ENCODE measurements around the gene PARP3. TPM values are rescaled to one million over a fixed set of nuclear protein-coding genes. Genes with fewer than 3 reads are reported as not detected.

Gene PARP3
- 21.2 and 26.0 TPM in 2 replicates for total RNA-seq

GRCh38 chr3:51941798-51942602 is at the start of gene PARP3, which contains the start of gene RRP9:
TSS of gene PARP3 (plus strand) at chr3:51942363. CDS start at chr3:51943356, 993 bp downstream.
TSS of gene RRP9 (minus strand) at chr3:51941904. CDS start at chr3:51941867, 37 bp downstream.

DNA sequence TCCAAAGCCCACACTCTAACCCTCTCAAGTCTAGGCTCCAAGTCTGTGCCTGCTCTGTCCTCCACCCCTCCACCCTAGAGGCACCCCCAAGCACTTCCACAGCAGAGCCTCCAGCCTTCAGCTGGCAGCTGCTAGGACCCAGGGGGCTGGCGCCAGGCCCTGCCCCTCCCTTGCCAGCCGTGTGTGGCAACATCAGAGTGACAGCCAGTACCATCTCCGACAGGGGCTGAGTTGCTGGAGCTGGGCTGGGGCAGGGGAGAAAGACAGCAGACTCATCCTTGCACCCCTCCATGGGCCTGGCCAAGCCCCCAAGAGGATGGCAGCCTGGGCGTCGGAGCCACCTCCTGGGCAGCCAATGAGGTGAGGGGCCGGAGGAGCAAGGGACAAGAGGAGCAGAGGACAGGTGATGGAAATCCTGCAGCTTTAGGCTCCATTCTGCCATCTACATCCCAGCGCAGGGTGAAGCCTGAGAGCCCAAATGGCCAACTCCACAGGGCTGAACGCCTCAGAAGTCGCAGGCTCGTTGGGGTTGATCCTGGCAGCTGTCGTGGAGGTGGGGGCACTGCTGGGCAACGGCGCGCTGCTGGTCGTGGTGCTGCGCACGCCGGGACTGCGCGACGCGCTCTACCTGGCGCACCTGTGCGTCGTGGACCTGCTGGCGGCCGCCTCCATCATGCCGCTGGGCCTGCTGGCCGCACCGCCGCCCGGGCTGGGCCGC is 13.2 kb downstream of the PARP3 start, which contains the start of gene GPR62:
Gene GPR62, plus strand, starts transcription at position 207 of the 718 bp plus-strand sequence. Its CDS starts 272 bp downstream, at position 479.

GRCh38 chr3:51967384-51968169 is 25.4 kb downstream of the PARP3 start, which contains the start of gene PCBP4:
TSS of gene PCBP4 (minus strand) at chr3:51967454. CDS start at chr3:51961240, 6,214 bp downstream.

DNA sequence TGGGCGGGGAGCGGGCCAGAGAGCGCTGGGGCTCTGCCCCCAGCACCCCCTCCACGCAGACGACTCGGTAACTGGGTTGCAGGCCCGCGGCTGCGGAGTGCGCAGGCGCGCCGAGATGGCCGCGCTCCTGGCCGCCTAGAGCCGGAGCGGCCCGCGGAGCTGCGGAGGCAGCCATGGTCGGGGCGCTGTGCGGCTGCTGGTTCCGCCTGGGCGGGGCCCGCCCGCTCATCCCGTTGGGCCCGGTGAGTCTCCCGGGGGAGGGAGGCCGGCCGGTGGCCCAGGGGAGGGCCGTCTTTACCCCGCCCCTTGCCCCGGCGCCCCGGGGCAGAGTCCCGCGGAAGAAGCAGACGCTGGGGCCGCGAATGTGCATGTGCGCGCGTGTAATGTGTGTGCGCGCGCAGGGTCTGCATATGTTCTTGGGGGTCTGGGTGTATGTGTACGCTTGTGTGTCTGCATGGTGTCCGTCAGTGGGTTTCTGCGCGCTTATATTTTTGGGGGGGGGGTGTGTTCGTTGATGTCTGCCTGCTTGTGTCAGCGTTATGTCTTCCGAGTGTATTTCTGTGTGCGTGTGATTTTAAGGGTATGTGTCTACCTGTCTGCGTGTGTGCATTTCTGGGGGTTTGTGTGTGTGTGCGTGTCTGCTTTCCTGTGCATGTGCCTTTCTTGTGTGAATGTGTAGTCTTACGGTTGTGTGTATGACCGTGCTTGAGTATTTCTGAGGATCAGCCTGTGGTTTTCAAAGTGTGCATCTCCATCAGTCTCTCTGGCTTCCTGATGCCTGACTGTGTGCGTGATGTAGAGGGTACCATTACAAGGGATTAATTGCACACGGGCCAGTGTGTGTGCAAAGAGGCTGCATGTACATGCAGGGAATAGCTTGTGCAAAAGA is 33.0 kb downstream of the PARP3 start, which contains the start of gene ABHD14A:
Gene ABHD14A, plus strand, starts transcription at position 102 of the 889 bp plus-strand sequence. Its CDS starts 72 bp downstream, at position 174.

GRCh38 chr3:51982838-51983577 is 40.8 kb downstream of the PARP3 start, which contains the start of gene ACY1:
TSS of gene ACY1 (plus strand) at chr3:51983535. CDS start at chr3:51984065, 530 bp downstream.

GRCh38 chr3:51995346-51996163 is 53.4 kb downstream of the PARP3 start, which contains the start of gene RPL29:
TSS of gene RPL29 (minus strand) at chr3:51995895. CDS start at chr3:51995461, 434 bp downstream.

Other genes with a start within 250 kb of the PARP3 start
- not detected in 2 replicates for gene GRM2, start 235.3 kb upstream of the PARP3 start, total RNA-seq
- gene IQCF6, start 163.1 kb upstream of the PARP3 start, total RNA-seq = not detected in 2 replicates
- not detected in 2 replicates for gene IQCF2, start 80.7 kb upstream of the PARP3 start, total RNA-seq
- gene IQCF5, start 66.8 kb upstream of the PARP3 start, total RNA-seq = not detected in 2 replicates
- not detected in 2 replicates for gene IQCF1, start 39.0 kb upstream of the PARP3 start, total RNA-seq
- 22.3 and 24.1 TPM in 2 replicates for gene RRP9, start 459 bp upstream of the PARP3 start, total RNA-seq
- gene GPR62, start 13.0 kb downstream of the PARP3 start, total RNA-seq = 0.12 TPM in 1 of 2 replicates, not detected in the other
- gene PCBP4, start 25.1 kb downstream of the PARP3 start, total RNA-seq = 35.4 and 50.2 TPM in 2 replicates
- gene ABHD14B, start 31.7 kb downstream of the PARP3 start, total RNA-seq = 59.8 and 81.4 TPM in 2 replicates
- gene ABHD14A, start 32.7 kb downstream of the PARP3 start, total RNA-seq = 39.6 and 47.2 TPM in 2 replicates
- gene ACY1, start 41.2 kb downstream of the PARP3 start, total RNA-seq = 46.6 and 47.5 TPM in 2 replicates
- gene RPL29, start 53.5 kb downstream of the PARP3 start, total RNA-seq = 2,153 and 2,428 TPM in 2 replicates
- 8.9 and 12.9 TPM in 2 replicates for gene DUSP7, start 114.2 kb downstream of the PARP3 start, total RNA-seq
- gene POC1A, start 212.1 kb downstream of the PARP3 start, total RNA-seq = 1.2 and 2.1 TPM in 2 replicates

Data from cardiac ventricle fibroblast (primary cell).